Neural cell (in vitro differentiated cells): ENCODE data around the gene OTUB1. TPM values are rescaled to one million over a fixed set of nuclear protein-coding genes. Genes with fewer than 3 reads are reported as not detected.
A peak's percentile ranks its signal among the peaks of the same experiment; 100 is the strongest.

Experiments
- H2AFZ ChIP-seq: fragments of 200-600, 300-800 bp; sonication (generic), shearing (Covaris generic); 2 replicates; pipeline ENCODE4 v1.6.0; 2014; ENCODE audit warnings: low read depth, mild to moderate bottlenecking, antibody characterized with exemption, low read length, moderate library complexity
- H3F3A ChIP-seq: fragments of 200-600 bp; shearing (Covaris generic); 2 replicates; pipeline ENCODE4 v1.6.1; 2016; ENCODE audit warnings: mild to moderate bottlenecking, moderate library complexity, mixed read lengths, antibody characterized with exemption, low read length; ENCODE audit not compliant: insufficient read depth, poor library complexity, severe bottlenecking
- H3K27ac ChIP-seq: fragments of 200-600, 300-800 bp; sonication (generic), shearing (Covaris generic); 2 replicates; pipeline ENCODE4 v1.5.1; 2014; ENCODE audit warnings: mild to moderate bottlenecking, low read length, moderate library complexity
- H3K27me3 ChIP-seq: fragments of 300-800, 200-600 bp; sonication (generic), shearing (Covaris generic); 2 replicates; pipeline ENCODE4 v1.6.0; 2014; ENCODE audit warnings: mild to moderate bottlenecking, low read depth, low read length, moderate library complexity; ENCODE audit not compliant: insufficient read depth
- H3K36me3 ChIP-seq: fragments of 300-800, 200-600 bp; sonication (generic), shearing (Covaris generic); 2 replicates; pipeline ENCODE4 v1.5.1; 2014; ENCODE audit warnings: mild to moderate bottlenecking, antibody characterized with exemption, low read length, moderate library complexity; ENCODE audit not compliant: insufficient read depth
- H3K4me2 ChIP-seq: fragments of 300-800, 200-600 bp; sonication (generic), shearing (Covaris generic); 2 replicates; pipeline ENCODE4 v1.6.0; 2014; ENCODE audit warnings: mild to moderate bottlenecking, low read length
- H3K4me3 ChIP-seq: fragments of 300-800, 200-600 bp; sonication (generic), shearing (Covaris generic); 2 replicates; pipeline ENCODE4 v1.5.1; 2014; ENCODE audit warnings: mild to moderate bottlenecking, low read length, moderate library complexity
- H3K79me2 ChIP-seq: fragments of 200-600 bp; shearing (Covaris generic); replicated peaks from 2 replicates; pipeline ENCODE4 v1.6.0; 2014; ENCODE audit warnings: mild to moderate bottlenecking, low read length, moderate library complexity; ENCODE audit not compliant: insufficient read depth
- H3K9ac ChIP-seq: fragments of 300-800, 200-600 bp; sonication (generic), shearing (Covaris generic); 2 replicates; pipeline ENCODE4 v1.6.1; 2016; ENCODE audit warnings: mild to moderate bottlenecking, low read length, mixed read lengths
- H3K9me2 ChIP-seq: fragments of 200-600 bp; shearing (Covaris generic); 2 replicates; pipeline ENCODE4 v1.6.1; 2016; ENCODE audit warnings: mild to moderate bottlenecking, low read length, mixed read lengths; ENCODE audit not compliant: insufficient read depth
- H3K9me3 ChIP-seq: fragments of 200-600, 300-800 bp; sonication (generic), shearing (Covaris generic); 2 replicates; pipeline ENCODE4 v1.6.1; 2016; ENCODE audit warnings: mild to moderate bottlenecking, mixed run types, low read length, moderate library complexity, mixed read lengths
- H4K20me1 ChIP-seq: fragments of 200-600 bp; shearing (Covaris generic); 2 replicates; pipeline ENCODE4 v1.6.1; 2016; ENCODE audit warnings: mild to moderate bottlenecking, mixed run types; ENCODE audit not compliant: insufficient read depth
- CTCF ChIP-seq: fragments of 450-650 bp; IDR thresholded peaks from 2 replicates; pipeline ENCODE4 v1.5.1; 2014; ENCODE audit warnings: antibody characterized with exemption, mild to moderate bottlenecking, moderate library complexity; ENCODE audit not compliant: poor library complexity, severe bottlenecking
- EP300 ChIP-seq: fragments of 450-650 bp; conservative IDR thresholded peaks from 2 replicates; pipeline ENCODE4 v1.6.1; 2014; ENCODE audit warnings: antibody characterized with exemption, mild to moderate bottlenecking, moderate library complexity; ENCODE audit not compliant: poor library complexity, severe bottlenecking
- EZH2 ChIP-seq: fragments of 200-600, 300-800 bp; shearing (Covaris generic), sonication (generic); IDR thresholded peaks from 2 replicates; pipeline ENCODE4 v1.6.1; 2014; ENCODE audit warnings: antibody characterized with exemption, low read length, borderline replicate concordance, mild to moderate bottlenecking; ENCODE audit not compliant: insufficient read depth, poor library complexity, severe bottlenecking
- MXI1 ChIP-seq: fragments of 450-650 bp; conservative IDR thresholded peaks from 2 replicates; pipeline ENCODE4 v1.6.1; 2014; ENCODE audit warnings: antibody characterized with exemption, mild to moderate bottlenecking; ENCODE audit not compliant: poor library complexity, severe bottlenecking
- POLR2AphosphoS5 ChIP-seq: IDR thresholded peaks from 2 replicates; pipeline ENCODE4 v1.6.1; 2012
- RAD21 ChIP-seq: fragments of 450-650 bp; conservative IDR thresholded peaks from 2 replicates; pipeline ENCODE4 v1.6.1; 2014; ENCODE audit warnings: antibody characterized with exemption, mild to moderate bottlenecking, moderate library complexity
- REST ChIP-seq: IDR thresholded peaks from 2 replicates; pipeline ENCODE4 v1.6.1; 2012; ENCODE audit warnings: borderline replicate concordance
- SMC3 ChIP-seq: fragments of 450-650 bp; conservative IDR thresholded peaks from 2 replicates; pipeline ENCODE4 v1.6.1; 2014; ENCODE audit warnings: antibody characterized with exemption, mild to moderate bottlenecking, moderate library complexity; ENCODE audit not compliant: poor library complexity
- TAF1 ChIP-seq: IDR thresholded peaks from 2 replicates; pipeline ENCODE4 v1.6.1; 2012; ENCODE audit warnings: low read depth
- polyA plus RNA-seq: library from polyadenylated mRNA; depleted of rRNA; stranded (reverse); fragments of >200 nt; gene quantifications from 2 replicates; pipeline ENCODE4 v1.2.3, GENCODE V29; 2014

The OTUB1 gene
- polyA plus RNA-seq, 1 donor from 2014 or later, result 103 TPM

GRCh38 chr11:64043545-64043944 is 57.3 kb downstream of the OTUB1 start:
- no peaks in the 10 kb centered on the region for H3K36me3 ChIP-seq
- no peaks in the 10 kb centered on the region for H3K9me3 ChIP-seq
- no peak overlapping the region for H3K4me2 ChIP-seq
- H3K9me2 ChIP-seq, result no peaks in the 10 kb centered on the region
- no peak overlapping the region for H3K9ac ChIP-seq
- no peak overlapping the region for H3K27ac ChIP-seq
- H3F3A ChIP-seq, result no peaks in the 10 kb centered on the region
- no peak overlapping the region for H3K4me3 ChIP-seq
- no peaks in the 10 kb centered on the region for H3K27me3 ChIP-seq
- TF ChIP-seq SMC3, result no peak
- TF ChIP-seq MXI1, result no peak
- TF ChIP-seq CTCF, result no peak
- TF ChIP-seq EP300, result no peak
- TF ChIP-seq POLR2AphosphoS5, result no peak
- no peak for TF ChIP-seq REST
- no peak for TF ChIP-seq EZH2
- no peak for TF ChIP-seq RAD21
- no peak for TF ChIP-seq TAF1
- no peaks in the 10 kb centered on the region for H4K20me1 ChIP-seq
- H3K79me2 ChIP-seq, result no peaks in the 10 kb centered on the region
- H2AFZ ChIP-seq, result no peak overlapping the region

GRCh38 chr11:64044730-64045393 is 58.6 kb downstream of the OTUB1 start:
- H3K27me3 ChIP-seq, result no peaks in the 10 kb centered on the region
- no peak for TF ChIP-seq EP300
- TF ChIP-seq TAF1, result no peak
- no peak for TF ChIP-seq EZH2
- no peak for TF ChIP-seq CTCF
- TF ChIP-seq RAD21, result no peak
- no peak for TF ChIP-seq POLR2AphosphoS5
- no peak for TF ChIP-seq REST
- no peak overlapping the region for H2AFZ ChIP-seq
- H3K4me2 ChIP-seq, result no peak overlapping the region
- H3K9me2 ChIP-seq, result no peaks in the 10 kb centered on the region
- H3K27ac ChIP-seq, result peak overlapping the region; percentile 21
- no peaks in the 10 kb centered on the region for H3F3A ChIP-seq
- no peaks in the 10 kb centered on the region for H4K20me1 ChIP-seq
- no peak overlapping the region for H3K4me3 ChIP-seq
- no peaks in the 10 kb centered on the region for H3K9me3 ChIP-seq
- no peaks in the 10 kb centered on the region for H3K36me3 ChIP-seq
- peak overlapping the region; percentile 22 for H3K9ac ChIP-seq
- no peaks in the 10 kb centered on the region for H3K79me2 ChIP-seq
